Osteocyte (in vitro differentiated cells): Measurements from ENCODE around the gene IL4. TPM values are rescaled to one million over a fixed set of nuclear protein-coding genes. Genes with fewer than 3 reads are reported as not detected.

Source experiments
- DNase-seq: peaks from one replicate; pipeline ENCODE4 v3.0.0; 2021; ENCODE audit warnings: mixed read lengths; ENCODE audit not compliant: unreplicated experiment; ENCODE audit errors: extremely low spot score
- H3K27ac Mint-ChIP-seq: one replicate; pipeline ENCODE4 v1.8.0; 2021; ENCODE audit warnings: mild to moderate bottlenecking, mixed read lengths; ENCODE audit not compliant: unreplicated experiment
- H3K27me3 Mint-ChIP-seq: one replicate; pipeline ENCODE4 v1.8.0; 2021; ENCODE audit warnings: mixed read lengths; ENCODE audit not compliant: unreplicated experiment
- H3K36me3 Mint-ChIP-seq: one replicate; pipeline ENCODE4 v1.8.0; 2021; ENCODE audit warnings: mixed read lengths; ENCODE audit not compliant: unreplicated experiment
- H3K4me1 Mint-ChIP-seq: one replicate; pipeline ENCODE4 v1.8.0; 2021; ENCODE audit warnings: mixed read lengths; ENCODE audit not compliant: unreplicated experiment
- H3K4me3 Mint-ChIP-seq: one replicate; pipeline ENCODE4 v1.8.0; 2021; ENCODE audit warnings: mild to moderate bottlenecking, moderate library complexity, mixed read lengths; ENCODE audit not compliant: unreplicated experiment
- H3K9me3 Mint-ChIP-seq: one replicate; pipeline ENCODE4 v1.8.0; 2021; ENCODE audit warnings: mixed read lengths; ENCODE audit not compliant: unreplicated experiment
- CTCF ChIP-seq: fragments of 200-600 bp; sonication (generic); IDR thresholded peaks from 2 replicates; pipeline ENCODE4 v1.5.0; 2021; ENCODE audit warnings: antibody characterized with exemption, mild to moderate bottlenecking, moderate library complexity
- total RNA-seq: library from RNA; stranded (reverse); gene quantifications from 2 replicates; pipeline ENCODE4 v1.2.1, GENCODE V29; 2021

The IL4 gene
- total RNA-seq, 1 donor from 2014 or later = not detected

GRCh38 chr5:132635873-132636272 lies 37.9 kb upstream of the IL4 start:
- Mint-ChIP-seq H3K36me3 (peaks cover 28% of the 10 kb centered on the region), H3K4me3 (no peak overlapping the region), H3K27ac (no peak overlapping the region), H3K4me1 (no peaks in the 10 kb centered on the region), H3K27me3 (no peaks in the 10 kb centered on the region), H3K9me3 (no peaks in the 10 kb centered on the region)
- DNase-seq = no peak
- no peak for TF ChIP-seq CTCF

DNA sequence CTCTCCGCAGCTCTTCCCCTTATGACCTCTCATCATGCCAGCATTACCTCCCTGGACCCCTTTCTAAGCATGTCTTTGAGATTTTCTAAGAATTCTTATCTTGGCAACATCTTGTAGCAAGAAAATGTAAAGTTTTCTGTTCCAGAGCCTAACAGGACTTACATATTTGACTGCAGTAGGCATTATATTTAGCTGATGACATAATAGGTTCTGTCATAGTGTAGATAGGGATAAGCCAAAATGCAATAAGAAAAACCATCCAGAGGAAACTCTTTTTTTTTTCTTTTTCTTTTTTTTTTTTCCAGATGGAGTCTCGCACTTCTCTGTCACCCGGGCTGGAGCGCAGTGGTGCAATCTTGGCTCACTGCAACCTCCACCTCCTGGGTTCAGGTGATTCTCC lies 36.5 kb upstream of the IL4 start:
- no peak for DNase-seq
- Mint-ChIP-seq H3K9me3 (no peaks in the 10 kb centered on the region), H3K27ac (no peak overlapping the region), H3K36me3 (peaks cover 31% of the 10 kb centered on the region), H3K4me3 (no peak overlapping the region), H3K4me1 (no peaks in the 10 kb centered on the region), H3K27me3 (no peaks in the 10 kb centered on the region)
- no peak for TF ChIP-seq CTCF

- H3K9me3 Mint-ChIP-seq = no peaks in the 10 kb centered on the region
- H3K27ac Mint-ChIP-seq = no peak overlapping the region
- no peak for TF ChIP-seq CTCF
- no peak overlapping the region for H3K4me3 Mint-ChIP-seq
- no peak for DNase-seq
- H3K27me3 Mint-ChIP-seq = no peaks in the 10 kb centered on the region
- H3K4me1 Mint-ChIP-seq = no peaks in the 10 kb centered on the region
- peaks cover 36% of the 10 kb centered on the region for H3K36me3 Mint-ChIP-seq
These were observed 34.1 kb upstream of the IL4 start for GRCh38 chr5:132639706-132640130.

GRCh38 chr5:132640613-132641012 lies 33.2 kb upstream of the IL4 start:
- Mint-ChIP-seq H3K27ac (no peak overlapping the region), H3K36me3 (peaks cover 36% of the 10 kb centered on the region), H3K9me3 (no peaks in the 10 kb centered on the region), H3K4me1 (no peaks in the 10 kb centered on the region), H3K4me3 (no peak overlapping the region), H3K27me3 (no peaks in the 10 kb centered on the region)
- no peak for DNase-seq
- TF ChIP-seq CTCF = no peak

GRCh38 chr5:132641241-132641723 lies 32.5 kb upstream of the IL4 start:
- Mint-ChIP-seq H3K36me3 (peaks cover 36% of the 10 kb centered on the region), H3K27ac (no peak overlapping the region), H3K4me1 (no peaks in the 10 kb centered on the region), H3K9me3 (no peaks in the 10 kb centered on the region), H3K27me3 (no peaks in the 10 kb centered on the region), H3K4me3 (no peak overlapping the region)
- DNase-seq = no peak
- TF ChIP-seq CTCF = no peak
